ENCODE data around the gene ABHD3.
"Not testable (repeated sequence)": the region's sequence is repeated elsewhere in the genome, so short reads cannot be mapped to it uniquely, and the experiment has no call there.

The ABHD3 gene

GRCh38 chr18:21660078-21660477 lies 44.5 kb downstream of the ABHD3 start:
- DNase-seq (ENCODE audit: extremely low spot score, insufficient read length, low read depth) (no peak), FAIRE-seq (no peak)

- DNase-seq (ENCODE audit: extremely low spot score, insufficient read length, low read depth): no peak
- FAIRE-seq: no peak
Observed at GRCh38 chr18:21656402-21656801, 48.2 kb downstream of the ABHD3 start.

GRCh38 chr18:21653361-21653760 lies 51.2 kb downstream of the ABHD3 start:
- no peak for FAIRE-seq
- DNase-seq (ENCODE audit: extremely low spot score, insufficient read length, low read depth): no peak

- FAIRE-seq (no peak), DNase-seq (ENCODE audit: extremely low spot score, insufficient read length, low read depth) (no peak)
Observed at GRCh38 chr18:21652073-21652472, 52.5 kb downstream of the ABHD3 start.

GRCh38 chr18:21650311-21650710 lies 54.3 kb downstream of the ABHD3 start:
- DNase-seq (ENCODE audit: extremely low spot score, insufficient read length, low read depth) (no peak), FAIRE-seq (no peak)

- not testable (repeated sequence) for FAIRE-seq; DNase-seq (ENCODE audit: extremely low spot score, insufficient read length, low read depth)
Observed at GRCh38 chr18:21640375-21640774, 64.2 kb downstream of the ABHD3 start.

GRCh38 chr18:21638822-21639221 lies 65.8 kb downstream of the ABHD3 start:
- FAIRE-seq: no peak

GRCh38 chr18:21636769-21637168 lies 67.8 kb downstream of the ABHD3 start:
- DNase-seq (ENCODE audit: extremely low spot score, insufficient read length, low read depth) (no peak), FAIRE-seq (no peak)

More at GRCh38 chr18:21638822-21639221, 65.8 kb downstream of the ABHD3 start:
- DNase-seq (ENCODE audit: extremely low spot score, insufficient read length, low read depth): no peak

GRCh38 chr18:21634588-21635199 lies 69.9 kb downstream of the ABHD3 start:
- DNase-seq (ENCODE audit: extremely low spot score, insufficient read length, low read depth) (no peak), FAIRE-seq (no peak)

- FAIRE-seq (no peak), DNase-seq (ENCODE audit: extremely low spot score, insufficient read length, low read depth) (no peak)
Observed at GRCh38 chr18:21632393-21632792, 72.2 kb downstream of the ABHD3 start.

- FAIRE-seq: peak; percentile 95
- no peak for DNase-seq (ENCODE audit: extremely low spot score, insufficient read length, low read depth)
Observed at GRCh38 chr18:21629089-21629832, 75.3 kb downstream of the ABHD3 start.

GRCh38 chr18:21621640-21622039 lies 82.9 kb downstream of the ABHD3 start:
- not testable (repeated sequence) for DNase-seq (ENCODE audit: extremely low spot score, insufficient read length, low read depth); FAIRE-seq

GRCh38 chr18:21612125-21613039 lies 92.2 kb downstream of the ABHD3 start, which contains the start of gene SNRPD1:
Gene SNRPD1 (plus strand): TSS chr18:21612314. CDS start chr18:21612430, 116 bp downstream.
- FAIRE-seq: peak; percentile 89
- peak; percentile 92 for DNase-seq (ENCODE audit: extremely low spot score, insufficient read length, low read depth)

- not testable (repeated sequence) for FAIRE-seq; DNase-seq (ENCODE audit: extremely low spot score, insufficient read length, low read depth)
Observed at GRCh38 chr18:21611401-21612124, 93.0 kb downstream of the ABHD3 start.

- DNase-seq (ENCODE audit: extremely low spot score, insufficient read length, low read depth) (no peak), FAIRE-seq (no peak)
Observed at GRCh38 chr18:21605213-21605612, 99.4 kb downstream of the ABHD3 start.

GRCh38 chr18:21604671-21605070 lies 99.9 kb downstream of the ABHD3 start:
- FAIRE-seq: peak; percentile 76
- no peak for DNase-seq (ENCODE audit: extremely low spot score, insufficient read length, low read depth)

GRCh38 chr18:21602299-21602587 lies 102.3 kb downstream of the ABHD3 start:
- FAIRE-seq (peak; percentile 50), DNase-seq (ENCODE audit: extremely low spot score, insufficient read length, low read depth) (no peak)
